ENCODE results near the gene GBF1.

The GBF1 gene

GRCh38 chr10:102426803-102427287 lies 181.5 kb downstream of the GBF1 start:
- no peak for DNase-seq

GRCh38 chr10:102429468-102429867 lies 184.1 kb downstream of the GBF1 start:
- DNase-seq, result no peak

- no peak for DNase-seq
These were observed 186.3 kb downstream of the GBF1 start for GRCh38 chr10:102431452-102432124.
